Measurements from ENCODE around the gene ERBB3.
A peak's percentile ranks its signal among the peaks of the same experiment; 100 is the strongest.

ERBB3 gene

GRCh38 chr12:56080556-56081138 is 682 bp downstream of the ERBB3 start:
- DNase-seq: peak in 1 of 2 experiments; percentile 5

GRCh38 chr12:56081393-56082347 is 1.7 kb downstream of the ERBB3 start:
- no peak for DNase-seq

- no peak for DNase-seq
Measured at GRCh38 chr12:56082382-56082781, 2.4 kb downstream of the ERBB3 start.

GRCh38 chr12:56082967-56083366 is 3.0 kb downstream of the ERBB3 start:
- DNase-seq: no peak

- peak; percentile 42 to 57 for DNase-seq
Measured at GRCh38 chr12:56084958-56085543, 5.1 kb downstream of the ERBB3 start.

GRCh38 chr12:56086096-56086495 is 6.1 kb downstream of the ERBB3 start:
- DNase-seq: no peak

GRCh38 chr12:56086608-56087007 is 6.6 kb downstream of the ERBB3 start:
- no peak for DNase-seq

GRCh38 chr12:56087220-56087619 is 7.3 kb downstream of the ERBB3 start:
- no peak for DNase-seq

- DNase-seq: no peak
Measured at GRCh38 chr12:56097738-56098137, 17.8 kb downstream of the ERBB3 start.

GRCh38 chr12:56098592-56098991 is 18.6 kb downstream of the ERBB3 start:
- no peak for DNase-seq

GRCh38 chr12:56099787-56100186 is 19.8 kb downstream of the ERBB3 start:
- no peak for DNase-seq

GRCh38 chr12:56101045-56101444 is 21.1 kb downstream of the ERBB3 start:
- DNase-seq: no peak

GRCh38 chr12:56102683-56103065 is 22.7 kb downstream of the ERBB3 start:
- no peak for DNase-seq

- no peak for DNase-seq
Measured at GRCh38 chr12:56103066-56103711, 23.2 kb downstream of the ERBB3 start.

- no peak for DNase-seq
Measured at GRCh38 chr12:56103823-56104108, 23.8 kb downstream of the ERBB3 start.

GRCh38 chr12:56104109-56104814 is 24.3 kb downstream of the ERBB3 start, which contains the start of gene PA2G4:
PA2G4 (plus strand) TSS chr12:56104559; CDS start chr12:56104738, 179 bp downstream.
- DNase-seq: peak; percentile 99

- peak; percentile 32 to 43 for DNase-seq
Measured at GRCh38 chr12:56104815-56105608, 25.0 kb downstream of the ERBB3 start.

GRCh38 chr12:56105609-56105902 is 25.6 kb downstream of the ERBB3 start:
- no peak for DNase-seq

GRCh38 chr12:56107242-56107641 is 27.3 kb downstream of the ERBB3 start:
- no peak for DNase-seq

- DNase-seq: no peak
Measured at GRCh38 chr12:56110571-56110970, 30.6 kb downstream of the ERBB3 start.

GRCh38 chr12:56114084-56114483 is 34.1 kb downstream of the ERBB3 start:
- DNase-seq: no peak

- no peak for DNase-seq
Measured at GRCh38 chr12:56115329-56115728, 35.4 kb downstream of the ERBB3 start.
